Measurements from ENCODE around the gene RAI14. TPM values are rescaled to one million over a fixed set of nuclear protein-coding genes. Genes with fewer than 3 reads are reported as not detected.

The RAI14 gene
- total RNA-seq, 1 donor from 2014 or later = 169 TPM

DNA sequence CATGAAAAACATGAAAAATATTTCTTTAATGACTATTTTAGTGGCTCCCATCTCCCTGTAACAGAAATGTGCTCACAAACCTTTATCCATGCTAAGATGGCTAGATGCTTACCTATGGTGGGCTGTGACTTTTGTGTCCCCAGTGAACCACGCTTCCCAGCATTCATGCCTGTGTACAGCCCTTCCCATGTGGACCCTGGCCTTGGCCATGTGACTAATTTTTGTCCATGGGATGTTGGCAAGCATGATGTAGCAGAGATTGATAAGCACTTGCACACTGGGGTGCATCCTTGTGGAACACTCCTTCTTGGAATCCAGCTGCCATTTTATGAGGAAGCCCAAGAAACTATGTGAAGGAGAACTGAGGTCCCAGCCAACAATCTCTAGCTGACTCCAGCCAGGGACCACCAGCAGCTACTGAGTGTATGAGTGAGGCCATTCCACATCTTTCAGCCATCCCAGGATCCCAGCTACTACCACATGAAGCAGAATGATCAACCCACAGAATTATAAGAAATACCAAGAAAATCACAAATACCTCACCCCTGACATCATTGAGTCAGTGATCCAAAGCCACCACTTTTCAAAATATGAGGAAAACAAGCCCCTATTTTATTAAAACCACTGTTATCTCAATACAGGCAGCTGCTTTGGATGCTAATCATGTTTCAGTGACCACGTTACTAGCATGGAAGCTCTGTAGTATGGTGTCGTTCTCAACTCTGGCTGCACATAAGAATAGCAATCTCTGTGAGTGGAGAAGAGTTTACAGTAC, 16.1 kb upstream of the RAI14 start:
- DNase-seq (ENCODE audit: low spot score) = no peak

DNA sequence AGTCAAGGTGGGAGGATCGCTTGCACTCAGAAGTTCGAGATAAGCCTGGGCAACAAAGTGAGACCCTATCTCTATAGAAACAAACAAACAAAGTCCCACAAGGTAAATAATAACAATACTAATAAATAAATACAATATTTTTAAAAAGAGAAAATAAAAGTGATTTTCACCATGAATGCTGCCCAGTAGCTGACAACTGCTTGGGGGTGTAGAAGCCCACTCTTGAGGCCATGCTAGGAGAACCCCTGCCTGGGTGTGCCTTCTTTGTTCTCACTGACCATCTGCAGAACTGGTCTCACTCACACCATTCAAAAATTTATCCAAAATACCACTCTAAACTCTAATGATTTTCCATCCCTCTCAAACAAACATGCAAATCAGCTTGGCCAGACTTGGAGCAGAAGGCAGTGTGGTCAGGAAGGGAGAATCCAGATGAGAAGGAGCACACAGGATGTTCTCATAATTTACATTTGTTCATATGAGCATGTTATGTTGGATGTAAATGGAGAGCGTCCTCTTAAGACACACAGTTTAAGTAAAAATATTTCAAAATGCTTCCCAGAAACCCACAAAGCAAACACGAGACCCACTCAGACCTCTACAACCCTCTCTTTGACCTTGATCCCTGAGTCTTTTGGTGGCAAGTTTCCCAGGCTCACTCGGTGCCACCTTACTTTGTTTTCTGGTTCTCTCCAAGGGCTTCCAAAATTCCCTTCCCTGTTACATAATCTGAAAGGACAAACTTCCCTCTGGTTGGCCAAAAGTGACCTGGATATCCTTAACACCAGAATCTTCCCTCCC, 7.9 kb upstream of the RAI14 start:
- no peak for DNase-seq (ENCODE audit: low spot score)

DNA sequence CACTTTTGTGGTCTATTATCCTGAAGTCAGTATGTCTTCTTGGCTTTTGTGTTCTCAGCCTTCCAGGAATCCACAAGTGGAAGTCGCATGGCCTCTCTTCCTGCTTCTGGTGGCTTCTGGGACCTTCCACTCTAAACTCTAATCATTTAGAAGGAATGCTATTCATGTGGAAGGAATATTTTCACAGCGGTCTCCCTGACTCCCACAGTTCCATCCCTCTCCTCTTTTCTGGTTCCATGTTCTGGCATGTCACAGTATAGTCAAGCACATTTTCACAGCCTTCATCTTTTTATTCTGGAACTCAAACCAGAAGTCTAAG, 7.3 kb upstream of the RAI14 start:
- DNase-seq (ENCODE audit: low spot score) = no peak

DNA sequence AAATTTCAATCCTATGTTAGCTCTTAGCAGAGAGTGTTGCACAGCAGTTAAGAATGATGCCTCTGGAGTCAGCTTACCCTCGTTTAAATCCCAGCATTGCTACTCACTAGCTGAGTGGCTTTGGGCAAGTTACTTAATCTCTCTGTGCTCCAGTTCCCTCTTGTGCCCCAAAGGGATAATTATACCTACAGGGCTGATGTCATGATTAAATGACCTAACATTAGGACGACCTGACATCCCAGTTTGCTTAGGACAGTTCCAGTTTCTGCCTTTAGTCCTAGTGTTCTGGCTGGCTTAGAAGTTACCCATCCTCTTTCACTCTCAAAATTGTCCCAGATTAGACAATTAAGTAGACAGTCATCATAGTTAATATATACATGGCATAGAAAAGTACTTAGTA, 4.3 kb upstream of the RAI14 start:
- no peak for DNase-seq (ENCODE audit: low spot score)

DNA sequence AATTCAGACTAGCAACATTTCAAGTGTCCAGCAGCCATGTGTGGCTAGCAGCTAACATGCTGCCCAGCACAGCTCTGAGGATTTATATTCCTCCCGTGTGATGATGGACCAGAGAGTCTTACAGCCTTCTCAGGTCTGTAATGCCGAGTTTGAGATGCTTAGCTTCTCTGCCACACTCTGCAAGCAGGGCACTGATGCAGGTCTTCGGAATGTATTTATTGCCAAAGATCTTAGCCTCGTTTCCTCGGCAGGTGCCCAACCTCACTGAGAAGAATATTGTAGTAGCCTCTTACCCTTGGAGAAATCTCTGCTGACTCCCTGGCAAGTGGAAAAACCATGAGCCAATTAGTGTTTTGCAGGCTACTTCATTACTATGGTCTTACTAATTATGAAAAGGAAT, 3.7 kb upstream of the RAI14 start:
- DNase-seq (ENCODE audit: low spot score) = no peak

DNA sequence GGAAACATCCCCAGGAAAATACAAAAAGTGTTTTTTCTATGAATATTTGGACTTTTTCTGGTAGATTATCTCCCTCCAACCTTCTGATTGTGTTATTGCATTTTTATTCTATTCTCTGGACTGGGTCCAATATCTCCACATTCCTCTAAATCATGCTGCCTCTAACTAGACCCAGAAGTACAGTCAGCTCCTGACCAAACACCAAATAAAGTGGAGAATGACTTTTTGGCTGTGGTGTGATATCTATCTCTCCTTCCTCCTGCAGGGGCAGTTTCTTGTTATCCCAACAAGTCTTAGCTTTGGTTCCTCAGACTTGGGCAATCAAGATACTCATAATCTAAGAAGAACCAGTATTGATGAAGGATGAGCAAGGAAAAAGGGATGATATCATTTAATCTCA, 3.2 kb upstream of the RAI14 start:
- peak; percentile 30 for DNase-seq (ENCODE audit: low spot score)

DNA sequence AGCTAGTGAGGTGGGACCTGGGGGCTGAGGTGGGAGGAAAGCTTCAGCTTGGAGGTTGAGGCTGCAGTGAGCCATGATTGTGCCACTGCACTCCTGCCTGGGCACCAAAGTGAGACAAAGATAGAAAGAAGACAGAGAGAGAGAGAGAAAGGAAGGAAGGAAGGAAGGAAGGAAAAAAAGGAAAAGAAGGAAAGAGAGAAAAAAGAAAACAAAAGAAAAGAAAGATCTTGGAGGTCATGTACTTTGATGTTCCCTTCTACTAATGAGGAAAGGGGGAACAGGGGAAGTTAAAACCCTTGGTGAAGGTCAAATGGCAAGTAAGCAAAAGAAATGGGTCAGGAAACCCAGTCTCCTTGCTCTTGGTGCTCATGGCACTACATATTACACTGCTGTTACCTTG, 2.4 kb upstream of the RAI14 start:
- DNase-seq (ENCODE audit: low spot score) = no peak

DNA sequence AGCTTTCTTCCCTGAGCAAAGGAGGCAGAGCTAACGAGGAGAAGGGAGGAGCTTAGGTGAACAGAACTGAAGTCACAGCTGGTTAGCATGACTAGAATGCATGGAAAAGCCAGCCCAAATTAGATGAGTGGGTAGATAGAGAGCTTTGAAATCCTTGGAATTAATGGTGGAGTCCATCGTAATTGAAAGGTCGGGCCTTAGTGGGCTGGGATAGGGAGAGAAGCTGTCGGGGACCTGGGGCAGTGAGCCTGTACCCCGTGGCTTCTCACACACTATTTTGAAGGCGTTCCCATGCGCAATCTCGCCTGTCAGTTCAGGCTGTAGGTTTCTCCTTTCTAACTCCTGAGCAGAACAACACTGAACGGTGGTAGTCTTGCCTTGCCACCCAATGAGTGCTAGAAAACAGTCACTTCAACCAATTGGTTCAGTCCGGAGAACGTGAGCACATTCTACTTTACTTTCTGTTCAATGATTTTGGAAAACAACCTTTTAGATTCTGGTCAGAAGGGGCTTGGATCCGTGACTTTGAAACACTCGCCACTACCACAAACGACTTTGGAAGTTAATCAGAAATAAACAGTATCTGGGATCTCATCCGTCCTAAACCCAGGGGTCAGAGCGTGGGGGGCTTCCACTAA, 655 bp upstream of the RAI14 start:
- peak; percentile 83 for DNase-seq (ENCODE audit: low spot score)

DNA sequence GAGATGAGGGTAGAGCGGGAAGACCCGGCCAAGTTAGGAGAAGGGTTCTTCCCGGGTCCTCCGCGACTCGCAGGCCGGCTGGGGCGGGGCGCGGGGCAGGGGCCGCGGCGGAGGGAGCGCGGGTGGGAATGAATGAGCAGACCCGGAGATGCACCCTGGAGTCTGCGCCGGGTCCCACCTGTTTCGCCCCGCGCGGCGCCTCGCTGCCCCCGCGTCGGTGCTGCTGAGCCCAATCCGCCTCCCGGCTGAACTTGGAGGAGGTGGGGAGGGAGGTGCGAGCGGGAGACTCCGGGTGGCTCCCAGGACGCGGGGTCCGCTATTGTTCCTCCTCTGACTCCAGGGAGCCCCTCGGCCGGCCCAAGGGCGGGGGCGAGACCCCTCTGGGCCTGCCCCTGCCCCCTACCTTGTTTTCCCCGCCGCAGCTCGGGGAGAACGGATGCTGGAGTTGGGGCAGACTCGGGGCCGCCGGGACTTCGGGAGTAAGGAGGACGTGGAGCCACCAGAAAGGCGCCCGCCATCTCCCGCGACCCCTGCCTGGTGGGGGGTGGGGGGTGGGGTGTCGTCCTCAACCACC, 659 bp downstream of the RAI14 start:
- DNase-seq (ENCODE audit: low spot score) = no peak

DNA sequence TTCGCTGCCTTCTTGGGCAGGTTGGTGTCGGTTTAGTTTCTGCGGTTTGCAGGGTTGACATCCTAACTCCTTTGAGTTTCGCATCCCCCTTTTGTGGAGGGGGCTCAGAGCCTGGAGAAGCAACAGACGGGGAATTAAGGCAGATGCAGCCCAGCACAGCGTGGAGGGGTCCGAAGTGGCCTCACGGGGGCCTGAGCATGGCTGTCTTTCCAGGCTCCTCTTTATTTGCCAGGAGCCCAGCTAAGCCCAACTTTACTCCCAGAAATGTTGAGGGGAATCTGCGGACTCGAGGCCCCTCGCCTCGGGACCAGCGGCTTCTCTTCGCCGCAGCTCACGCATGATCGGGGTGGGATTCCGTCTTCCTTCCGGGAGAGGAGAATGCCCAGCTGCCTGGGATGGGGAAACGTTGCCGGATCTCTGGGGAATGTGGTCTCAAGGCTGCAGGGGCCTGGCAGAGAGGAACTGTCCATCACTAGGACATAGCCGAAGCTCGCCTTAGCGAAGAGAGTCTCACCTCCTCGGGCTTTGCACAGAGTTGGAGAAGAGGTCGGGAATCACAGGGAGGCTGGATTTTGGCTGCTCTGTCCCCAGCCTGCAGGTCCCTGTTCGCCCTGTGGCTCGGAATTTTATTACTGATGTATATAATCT, 1.3 kb downstream of the RAI14 start:
- DNase-seq (ENCODE audit: low spot score) = peak; percentile 65

DNA sequence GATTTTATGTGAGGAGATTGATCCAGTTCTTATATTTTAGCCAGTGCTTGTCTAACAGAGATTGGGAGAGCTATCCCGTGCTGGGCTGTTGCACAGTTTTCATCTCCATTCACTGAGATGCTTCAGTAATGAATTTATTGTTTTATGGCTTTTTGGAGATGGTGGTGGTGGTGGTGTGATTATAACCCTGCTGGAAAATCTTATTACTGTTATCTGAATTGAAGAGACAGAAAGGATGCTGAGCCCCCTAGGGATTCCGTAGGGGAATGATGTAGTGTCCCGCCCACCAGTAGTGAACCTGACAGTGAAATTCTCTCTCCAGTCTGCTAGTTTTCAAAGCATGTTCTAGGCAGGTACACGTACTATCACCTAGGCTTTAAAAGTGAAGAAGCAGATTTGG, 1.9 kb downstream of the RAI14 start:
- DNase-seq (ENCODE audit: low spot score) = peak; percentile 43

DNA sequence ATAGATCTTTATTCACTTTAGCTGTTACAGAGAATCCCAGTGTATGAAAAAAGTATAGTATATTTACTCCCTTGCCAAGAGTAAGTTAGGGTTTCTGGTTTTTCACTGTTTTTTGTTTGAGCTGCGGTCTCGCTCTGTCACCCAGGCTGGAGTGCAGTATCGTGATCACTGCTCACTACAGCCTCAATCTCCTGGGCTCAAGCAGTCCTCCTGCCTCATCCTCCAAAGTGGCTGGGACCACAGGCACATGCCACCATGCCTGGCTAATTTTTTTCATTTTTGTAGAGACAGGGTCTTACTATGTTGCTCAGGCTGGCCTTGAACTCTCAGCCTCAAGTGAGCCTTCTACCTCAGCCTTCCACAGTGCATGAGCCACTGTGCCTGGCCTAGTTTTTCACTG, 3.0 kb downstream of the RAI14 start:
- DNase-seq (ENCODE audit: low spot score) = no peak

DNA sequence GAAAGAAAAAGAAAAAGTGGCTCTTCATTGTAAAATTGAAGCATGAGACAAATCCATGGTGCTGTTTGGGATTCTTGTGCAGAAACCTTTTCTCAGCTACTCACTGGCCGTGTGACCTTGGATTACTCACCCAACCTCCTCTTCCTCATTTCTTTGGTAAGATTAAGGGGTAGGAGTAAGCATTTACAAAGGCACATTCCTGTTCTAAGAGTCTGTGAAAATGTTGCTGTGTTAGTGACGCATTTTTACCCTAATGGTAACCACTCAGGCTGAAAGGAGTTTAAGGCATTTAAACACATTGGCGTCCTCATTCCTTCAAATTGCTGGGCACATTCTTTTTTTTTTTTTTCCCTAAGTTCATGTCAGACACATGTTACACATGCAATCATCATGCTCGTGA, 4.3 kb downstream of the RAI14 start:
- no peak for DNase-seq (ENCODE audit: low spot score)

DNA sequence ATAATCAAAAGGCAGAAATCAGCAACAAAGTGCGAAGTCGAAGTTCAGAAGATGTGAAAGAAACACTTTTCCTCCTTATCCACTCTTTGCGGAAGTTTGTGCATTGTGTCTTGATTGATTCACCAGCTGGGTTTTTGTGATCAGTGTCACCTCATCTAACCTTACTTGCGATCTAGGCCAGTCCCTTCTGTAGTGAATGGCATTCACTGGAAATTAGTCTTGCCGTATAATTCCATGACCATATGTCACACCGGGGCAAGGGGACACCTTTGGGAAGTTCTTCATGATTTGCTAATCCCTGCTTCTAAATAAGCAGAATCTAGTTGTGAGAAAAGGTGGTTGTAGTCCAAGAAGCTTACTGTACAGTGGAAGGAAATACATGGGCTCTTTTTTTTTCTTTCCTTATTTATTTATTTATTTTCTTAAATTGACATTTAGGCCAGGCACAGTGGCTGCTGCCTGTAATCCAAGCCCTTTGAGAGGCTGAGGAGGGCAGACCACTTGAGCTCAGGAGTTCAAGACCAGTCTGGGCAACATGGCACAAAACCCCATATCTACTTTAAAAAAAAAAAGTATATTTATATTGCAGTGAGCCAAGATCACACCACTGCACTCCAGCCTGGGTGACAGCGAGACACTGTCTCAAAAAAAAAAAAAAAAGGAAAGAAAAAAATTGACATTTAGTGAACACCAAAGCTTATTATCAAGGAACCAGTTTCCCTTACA, 7.8 kb downstream of the RAI14 start:
- DNase-seq (ENCODE audit: low spot score) = no peak

DNA sequence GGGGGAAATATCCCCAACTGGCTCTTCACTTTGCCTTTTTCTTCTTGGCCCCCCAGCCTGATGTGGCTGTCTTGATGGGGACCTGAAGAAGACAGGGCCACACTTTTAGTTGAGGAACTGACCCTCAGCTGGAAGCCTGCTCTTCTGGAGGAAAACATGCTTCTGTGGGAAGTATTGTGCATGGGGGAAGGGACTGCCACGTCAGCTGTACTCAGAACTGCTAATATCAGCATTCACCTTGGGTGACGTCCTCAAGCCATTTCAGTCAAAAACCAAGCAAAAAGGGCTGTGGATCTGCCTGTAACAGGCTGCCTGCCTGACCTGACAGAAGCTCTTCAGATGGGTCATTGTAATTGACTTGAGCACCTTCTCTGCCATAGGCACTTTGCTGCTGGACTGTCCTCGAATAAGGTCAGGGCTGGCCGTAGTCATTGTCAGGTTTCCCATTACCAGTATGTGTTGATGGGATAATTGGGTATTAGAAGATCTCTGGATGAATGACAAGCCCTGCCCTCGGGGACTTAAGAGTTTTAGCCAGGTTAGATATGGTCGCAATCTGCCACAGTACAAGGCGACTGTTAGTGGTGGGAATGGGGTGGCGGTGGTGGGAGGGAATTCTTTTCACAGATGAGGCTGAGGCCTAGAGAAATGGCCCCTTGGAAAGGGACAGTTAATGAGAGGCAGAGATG, 10.4 kb downstream of the RAI14 start:
- no peak for DNase-seq (ENCODE audit: low spot score)

DNA sequence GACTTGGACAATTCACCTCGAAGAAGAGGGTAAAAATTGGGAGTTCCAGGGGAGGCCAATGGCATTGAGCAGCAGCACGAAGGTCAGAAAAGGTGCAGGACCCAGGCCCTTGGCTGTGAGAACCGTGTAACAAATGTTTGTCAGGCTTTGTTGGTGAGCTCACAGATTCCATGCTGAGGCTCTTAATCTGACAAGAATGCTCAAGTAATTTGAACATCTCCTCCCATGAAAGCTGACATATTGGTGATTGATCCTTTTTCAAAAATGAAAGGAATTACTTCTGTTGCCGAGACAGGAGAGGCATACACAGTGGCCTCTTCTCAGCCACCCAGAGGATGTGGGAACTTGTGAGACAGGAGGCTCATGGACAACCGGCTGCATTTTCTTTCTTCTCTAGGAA, 11.6 kb downstream of the RAI14 start:
- DNase-seq (ENCODE audit: low spot score) = no peak

DNA sequence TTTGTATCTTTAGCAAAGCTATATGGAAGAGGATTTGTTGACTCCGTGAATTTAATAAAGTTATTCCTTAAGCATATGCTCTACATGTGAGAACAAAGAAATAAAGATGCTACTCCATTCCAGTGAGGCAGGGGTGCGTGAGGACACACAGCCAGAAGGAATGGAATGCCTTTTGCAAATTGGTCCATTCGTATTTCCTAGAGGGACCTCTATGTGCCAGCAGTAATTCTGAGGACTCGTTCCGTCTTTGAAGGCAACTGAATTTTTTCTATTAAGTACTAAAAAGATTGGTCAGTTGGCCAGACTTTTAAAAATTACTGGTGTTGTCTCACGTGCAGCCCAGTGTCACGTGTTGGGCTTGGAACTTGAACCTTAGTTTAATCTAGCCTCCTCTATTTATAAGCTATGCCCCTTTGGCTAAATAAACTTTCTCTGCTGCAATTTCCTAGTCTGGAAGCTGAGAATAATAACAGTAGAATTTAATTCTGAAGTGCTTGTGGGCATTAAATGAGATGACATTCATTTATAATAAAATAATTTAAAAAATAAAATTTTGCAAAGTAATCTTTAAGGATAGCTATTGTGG, 13.9 kb downstream of the RAI14 start:
- no peak for DNase-seq (ENCODE audit: low spot score)

DNA sequence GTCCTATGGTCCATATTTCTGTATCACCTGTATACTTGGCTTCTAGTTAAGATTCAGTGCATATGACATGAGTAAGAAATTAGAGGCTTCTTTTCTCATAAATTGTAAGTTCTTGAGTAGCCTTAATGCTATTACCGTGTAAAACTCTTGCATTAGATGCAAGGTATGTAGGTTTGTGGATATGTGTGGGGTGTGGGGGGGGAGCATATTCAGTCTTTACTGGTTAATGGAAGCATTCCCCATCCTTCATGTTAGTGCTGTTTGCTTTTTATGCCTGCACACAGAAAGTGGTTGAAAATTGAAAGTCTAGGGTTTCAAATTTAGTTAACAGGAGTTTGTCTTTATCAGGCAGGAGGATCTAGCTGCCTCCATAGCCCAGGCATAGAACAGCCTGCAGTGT, 16.1 kb downstream of the RAI14 start:
- no peak for DNase-seq (ENCODE audit: low spot score)

DNA sequence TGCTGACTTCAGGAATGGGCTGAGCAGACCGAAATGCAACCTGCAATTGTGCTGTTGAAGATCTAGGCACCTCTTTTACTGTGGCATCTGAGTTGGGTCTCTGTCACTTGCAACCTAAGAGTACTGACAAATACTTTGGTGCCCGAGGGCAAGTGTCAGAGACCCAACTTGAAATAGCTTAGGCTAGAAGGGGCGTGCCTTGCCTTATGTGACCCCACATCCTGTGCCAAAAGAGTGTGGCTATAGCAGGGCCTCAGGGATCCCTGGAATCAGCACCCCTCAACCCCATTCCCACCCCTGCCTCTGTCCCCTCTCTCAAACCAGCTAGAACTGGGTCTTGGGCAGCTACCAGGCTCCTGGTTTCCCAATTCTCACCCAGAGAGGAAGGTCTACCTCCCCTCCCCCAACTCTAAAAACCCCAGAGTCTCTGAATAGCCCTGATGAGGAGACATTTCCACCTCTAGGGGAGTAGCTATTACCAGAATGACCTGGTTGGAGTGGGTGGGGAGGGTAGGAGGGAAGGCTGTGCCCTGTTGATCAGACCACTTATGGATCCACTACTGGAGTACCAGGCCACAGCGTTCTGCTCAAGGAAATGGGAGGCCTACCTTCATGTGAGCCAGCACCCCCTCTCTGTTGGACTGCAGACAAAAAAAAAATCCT, 17.5 kb downstream of the RAI14 start:
- DNase-seq (ENCODE audit: low spot score) = no peak

DNA sequence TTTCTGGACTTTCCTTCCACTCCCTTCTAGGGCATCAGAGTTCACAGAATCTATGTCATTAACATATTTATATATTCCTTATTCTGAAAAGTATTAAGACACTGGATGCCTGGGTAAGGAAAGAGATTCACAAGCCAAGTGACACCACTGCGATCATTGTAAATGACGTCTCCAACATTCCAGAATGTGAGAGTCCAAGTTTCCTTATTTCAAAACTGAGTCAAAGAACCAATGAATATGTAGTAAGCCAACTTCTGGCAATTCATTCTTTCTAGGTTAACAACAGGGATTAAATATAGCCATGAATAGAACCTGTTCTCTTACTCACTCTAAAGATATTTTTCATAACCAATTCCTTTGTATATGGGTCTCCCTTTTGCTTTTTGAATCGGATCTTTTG, 18.1 kb downstream of the RAI14 start:
- DNase-seq (ENCODE audit: low spot score) = no peak
